Hematopoietic multipotent progenitor cell treated with erythropoietin and hydrocortisone succinate and interleukin-3 and kit ligand, for 17 days (in vitro differentiated cells): ENCODE measurements around the gene COPB1.

ENCODE experiments used
- DNase-seq: peaks from one replicate; pipeline ENCODE4 v3.0.0-alpha.2; 2015; ENCODE audit warnings: low spot score

COPB1 gene

DNA sequence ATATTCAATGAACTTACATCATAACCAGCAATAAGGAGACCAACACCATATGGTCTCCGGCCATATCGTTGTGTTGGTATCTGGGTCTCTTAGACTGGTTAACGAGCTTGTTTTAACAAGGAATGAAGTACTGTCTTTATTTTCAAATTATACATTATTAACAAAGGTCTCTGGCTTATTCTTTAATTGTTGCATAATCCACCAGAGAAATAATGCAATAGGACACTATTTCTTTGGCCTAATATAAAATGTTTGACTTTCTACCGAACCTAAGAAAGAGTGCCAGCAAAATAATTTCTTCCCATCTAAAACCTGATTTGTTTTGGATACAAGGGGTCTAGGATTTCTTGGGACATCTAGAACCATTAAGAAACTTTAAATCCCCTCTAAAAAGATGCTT lies 14.2 kb upstream of the COPB1 start:
- no peak for DNase-seq

DNA sequence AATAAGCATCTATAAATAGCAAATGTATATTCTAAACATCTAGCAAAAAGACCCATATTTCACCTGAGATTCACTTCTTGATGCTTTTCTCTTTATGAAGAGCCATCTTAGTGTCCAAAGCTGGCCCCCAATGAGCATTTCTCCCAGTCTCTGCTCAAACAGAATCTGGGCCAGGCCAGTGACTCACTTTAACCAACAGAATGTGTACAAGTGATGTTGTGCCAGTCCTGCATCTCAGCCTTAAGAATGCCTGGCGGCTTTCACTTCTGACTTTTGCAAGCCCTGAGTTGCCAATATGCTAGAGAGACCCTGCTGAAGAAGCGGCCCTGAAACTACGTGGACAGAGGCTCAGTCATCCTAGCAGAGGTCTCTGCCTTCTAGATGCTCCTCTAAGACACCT lies 6.9 kb upstream of the COPB1 start:
- DNase-seq: no peak

GRCh38 chr11:14503023-14503422 lies 3.4 kb upstream of the COPB1 start:
- DNase-seq: no peak

DNA sequence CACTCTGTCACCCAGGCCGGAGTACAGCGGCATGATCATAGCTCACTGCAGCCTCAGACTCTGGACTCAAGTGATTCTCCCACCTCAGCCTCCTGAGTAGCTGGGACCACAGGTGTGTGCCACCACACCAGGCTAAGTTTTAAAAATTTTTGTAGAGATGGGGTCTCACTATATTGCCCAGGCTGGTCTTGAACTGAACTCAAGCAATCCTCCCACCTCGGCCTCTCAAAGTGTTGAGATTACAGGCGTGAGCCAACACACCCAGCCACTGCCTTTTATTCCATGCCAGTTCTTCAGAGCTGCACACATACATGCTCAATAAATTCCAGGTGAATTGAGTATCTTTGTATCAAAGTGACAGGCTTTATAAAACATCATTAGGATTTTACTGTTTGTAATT lies 2.4 kb upstream of the COPB1 start:
- no peak for DNase-seq

GRCh38 chr11:14500181-14500651 lies 605 bp upstream of the COPB1 start:
- DNase-seq: peak; percentile 65

GRCh38 chr11:14499178-14499559 lies 442 bp downstream of the COPB1 start:
- DNase-seq: peak; percentile 41

GRCh38 chr11:14480716-14481115 lies 18.9 kb downstream of the COPB1 start:
- no peak for DNase-seq

DNA sequence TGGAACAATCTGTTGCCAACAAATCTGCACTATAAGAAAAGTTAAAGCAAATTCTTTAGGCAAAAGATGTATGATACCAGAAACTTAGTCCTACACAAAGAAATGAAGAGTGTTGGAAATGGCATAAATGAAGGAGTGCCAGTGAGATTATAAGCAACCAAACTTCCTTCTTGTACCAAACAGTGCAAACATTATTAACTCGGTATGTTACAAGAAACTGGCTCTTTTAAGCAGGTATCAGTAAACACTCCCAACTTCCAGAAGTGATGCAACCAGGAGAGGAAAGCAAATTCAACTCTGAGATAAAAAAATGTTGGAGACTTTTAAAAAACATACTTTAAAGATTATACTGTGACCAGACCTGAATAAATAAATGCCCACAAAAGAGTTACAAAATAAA lies 28.5 kb downstream of the COPB1 start:
- no peak for DNase-seq

GRCh38 chr11:14463623-14464022 lies 36.0 kb downstream of the COPB1 start:
- no peak for DNase-seq

DNA sequence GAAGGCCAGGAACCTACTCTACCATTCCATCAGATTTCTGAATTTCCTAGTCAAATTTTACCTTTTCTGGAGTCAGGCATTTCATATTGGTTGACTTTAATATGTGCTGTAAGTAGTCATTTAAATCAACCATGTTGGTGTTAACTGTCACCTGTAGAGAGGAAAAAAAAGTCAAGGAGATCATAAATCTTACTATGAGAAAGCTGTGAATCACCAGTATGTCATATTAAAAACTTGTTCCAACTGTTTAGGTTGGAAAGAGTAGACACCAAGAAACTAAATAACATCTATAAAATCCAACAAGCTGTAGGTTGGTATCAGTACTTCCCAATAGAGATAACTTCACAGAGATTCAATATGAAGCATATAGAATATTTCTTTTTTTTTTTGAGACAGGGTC lies 39.5 kb downstream of the COPB1 start:
- DNase-seq: no peak

GRCh38 chr11:14458377-14458776 lies 41.2 kb downstream of the COPB1 start:
- DNase-seq: no peak

DNA sequence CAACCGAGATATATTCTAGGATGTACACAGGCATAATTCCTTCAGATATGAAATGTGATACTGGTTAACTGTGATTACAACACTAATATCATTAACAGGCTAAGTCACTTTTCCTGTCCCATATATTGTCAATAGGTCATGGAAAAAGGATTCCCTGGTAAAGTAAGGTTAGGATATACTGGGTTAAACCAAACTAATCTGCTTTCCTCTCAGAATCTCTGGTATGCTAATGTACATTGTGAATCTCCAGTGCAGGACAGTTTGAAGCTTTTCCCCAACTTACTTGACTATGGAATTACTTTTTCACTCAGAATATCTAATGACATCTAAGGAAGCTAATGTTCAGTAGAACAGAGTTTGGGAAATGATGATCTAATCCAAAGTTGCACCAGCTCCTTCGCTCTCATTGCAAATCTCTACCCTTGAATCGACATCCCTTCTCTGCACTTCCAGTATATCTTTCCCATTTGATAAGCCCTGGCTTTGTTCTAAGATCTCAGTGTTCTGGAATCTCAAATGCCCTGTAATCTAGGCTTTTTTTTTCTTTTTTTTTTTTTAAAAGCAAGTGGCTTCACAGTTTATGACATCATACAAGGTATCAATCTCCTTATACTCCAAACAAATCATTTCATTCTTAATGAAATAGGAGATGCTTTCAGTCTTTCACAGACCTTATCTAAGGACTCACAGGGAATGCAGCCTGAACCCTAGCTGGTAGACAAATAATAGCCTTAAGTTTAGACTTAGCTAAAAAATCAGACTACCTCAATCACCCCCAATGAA lies 43.8 kb downstream of the COPB1 start:
- no peak for DNase-seq

DNA sequence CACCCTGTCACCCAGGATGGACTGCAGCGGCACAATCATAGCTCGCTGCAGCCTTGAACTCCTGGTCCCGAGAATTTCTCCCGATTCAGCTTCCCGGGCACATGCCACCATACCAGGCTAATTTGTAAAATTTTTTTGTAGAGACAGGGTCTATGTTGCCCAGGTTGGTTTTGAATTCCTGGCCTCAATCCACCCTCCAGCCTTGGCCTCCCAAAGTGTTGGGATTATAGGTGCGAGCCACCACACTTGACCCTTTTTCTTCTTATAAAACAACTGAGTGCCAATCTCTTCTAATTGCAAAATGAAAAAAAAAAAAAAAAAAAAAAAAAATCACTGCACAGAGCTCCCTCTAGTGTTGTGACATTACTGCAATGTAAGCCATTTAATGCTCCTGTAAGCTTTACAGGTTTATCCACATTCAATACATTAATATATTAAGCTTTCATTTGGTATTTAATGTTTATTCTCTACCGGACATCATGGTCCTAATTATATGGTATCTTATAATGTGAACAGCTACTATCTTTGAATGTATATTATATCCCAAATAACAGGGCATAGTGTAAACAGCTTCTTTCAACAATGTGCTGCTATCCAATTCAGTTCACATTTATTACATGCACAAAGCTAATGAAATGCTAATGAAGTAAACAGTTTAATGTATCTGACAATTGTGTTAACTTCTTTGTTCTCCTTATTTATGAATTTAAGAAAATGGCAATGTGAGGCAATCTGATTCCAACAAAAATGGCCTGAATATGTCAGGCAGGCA lies 44.6 kb downstream of the COPB1 start:
- DNase-seq: peak; percentile 54

DNA sequence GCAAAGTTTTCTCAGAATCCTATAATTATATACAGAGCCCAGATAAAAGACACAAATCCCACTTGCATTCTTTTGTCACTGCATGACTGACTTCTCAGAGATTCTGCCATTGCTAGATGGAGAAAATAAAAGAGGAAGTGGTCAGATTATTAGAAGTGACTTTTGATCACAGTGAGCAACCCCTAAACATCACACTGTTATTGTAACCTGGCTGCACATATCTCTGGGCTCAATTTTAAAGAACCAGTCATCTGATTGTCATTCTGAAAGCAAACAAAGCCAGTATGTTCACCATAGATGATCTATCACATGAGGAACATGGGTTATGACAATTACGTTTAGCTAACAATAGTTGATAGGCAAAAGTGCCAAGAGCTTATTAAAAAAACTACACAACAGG lies 47.8 kb downstream of the COPB1 start:
- DNase-seq: no peak

DNA sequence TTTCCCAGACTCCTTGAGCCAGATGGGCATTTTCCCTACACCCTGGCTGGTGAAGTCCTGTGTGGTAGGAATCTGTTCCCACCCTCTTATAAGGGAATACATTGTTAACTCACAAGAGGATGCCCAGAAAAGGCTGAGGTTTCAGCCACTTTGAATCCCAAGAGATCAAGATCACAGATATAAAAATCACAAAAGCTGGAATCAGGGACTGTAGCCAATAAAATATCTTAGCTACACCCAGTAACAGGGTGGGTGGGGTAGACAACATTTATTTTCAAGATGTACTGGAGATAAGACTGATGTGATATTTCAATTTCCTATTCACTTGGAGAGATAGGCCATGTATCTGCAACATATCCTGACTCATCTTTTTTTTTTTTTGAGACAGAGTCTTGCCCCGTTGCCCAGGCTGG lies 50.3 kb downstream of the COPB1 start:
- DNase-seq: no peak

DNA sequence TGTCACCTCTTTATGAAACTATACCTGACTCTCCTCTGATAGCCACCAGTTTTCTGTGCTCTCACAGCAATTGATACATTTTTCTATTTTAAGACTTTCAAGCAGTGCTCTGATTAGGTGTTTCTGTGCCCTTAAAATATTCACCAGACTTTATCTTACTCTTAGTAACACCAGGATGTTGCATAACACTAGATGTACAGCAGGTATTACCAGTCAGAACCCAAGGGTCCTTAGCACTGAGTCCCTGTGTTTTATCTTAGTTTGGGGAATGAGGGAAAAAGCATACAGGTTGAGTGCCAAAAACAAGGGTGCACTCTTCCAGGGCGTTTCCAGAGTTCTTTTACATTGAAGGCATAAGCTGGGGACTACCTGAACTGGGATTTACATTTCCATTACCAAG lies 51.4 kb downstream of the COPB1 start:
- DNase-seq: no peak

- no peak for DNase-seq
Measured at GRCh38 chr11:14446701-14447169, 52.9 kb downstream of the COPB1 start.

DNA sequence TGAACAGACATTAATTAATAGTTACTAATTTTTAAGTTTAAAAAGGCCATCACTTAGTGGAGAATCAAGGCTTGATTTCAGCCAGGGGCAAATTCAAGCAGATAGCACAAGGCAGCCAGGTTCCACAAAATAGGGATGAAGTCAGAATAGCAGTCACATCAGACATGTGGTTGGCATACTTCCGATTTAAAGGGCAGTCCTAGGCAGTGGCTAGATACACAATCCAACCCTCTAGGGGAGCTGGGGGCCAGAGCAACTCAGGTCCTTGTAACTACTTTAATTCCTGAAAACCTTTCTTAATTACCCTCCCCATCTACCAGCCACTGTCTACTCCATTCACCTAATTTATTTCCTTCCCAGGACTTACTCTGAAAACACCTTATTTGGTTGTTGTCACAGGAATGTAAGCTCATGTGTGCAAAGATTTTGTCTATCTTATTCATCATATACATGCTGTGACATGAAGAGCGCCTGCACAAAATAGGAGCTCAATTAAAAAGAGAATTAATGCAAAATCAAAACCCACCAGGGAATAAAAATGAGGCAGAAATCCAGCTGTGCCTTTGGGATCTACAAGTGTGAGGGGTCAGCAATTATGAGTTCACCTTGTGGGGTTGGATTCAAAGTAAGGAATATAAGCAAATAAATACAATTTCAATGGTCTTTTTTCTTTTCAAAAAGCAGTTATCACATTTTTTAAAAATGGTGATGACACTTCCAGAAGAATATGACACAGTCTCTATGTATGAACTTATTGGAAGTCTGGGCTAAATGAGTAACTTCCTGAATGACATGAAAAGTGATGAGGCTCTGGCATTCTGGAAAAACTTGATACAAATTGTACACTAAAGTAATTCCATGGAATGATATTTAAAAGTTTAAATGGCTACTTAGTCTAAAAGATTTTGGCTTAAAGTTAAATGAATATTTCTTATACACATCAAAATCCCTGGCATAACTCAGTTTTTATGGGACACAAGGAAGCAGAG lies 53.8 kb downstream of the COPB1 start:
- no peak for DNase-seq

- no peak for DNase-seq
Measured at GRCh38 chr11:14444441-14445189, 55.0 kb downstream of the COPB1 start.

GRCh38 chr11:14443638-14444037 lies 56.0 kb downstream of the COPB1 start:
- DNase-seq: peak; percentile 61
